IMR-90 (cell line): Measurements from ENCODE around the gene GALNT16. TPM values are rescaled to one million over a fixed set of nuclear protein-coding genes. Genes with fewer than 3 reads are reported as not detected.

ENCODE experiments used
- ATAC-seq: fragments of 200-7000 bp; cut with Tn5 transposase; 2 replicates; pipeline ENCODE4 v1.9.1; 2020; ENCODE audit warnings: low read depth, mild to moderate bottlenecking, moderate library complexity
- BruUV-seq: library from RNA; stranded (reverse); fragments of 400-500 nt; replicated peaks from 2 replicates; lab custom pipeline; 2021; lab: Mats Ljungman, UMichigan
- CTCF ChIA-PET: fragments of 300-600 bp; formaldehyde crosslinking; extraction: SDS; loops from one replicate; lab custom pipeline; 2021; ENCODE audit warnings: antibody characterized with exemption; lab: Yijun Ruan, JAX
- POLR2A ChIA-PET: fragments of 300-600 bp; sonication (Branson Sonifier 250); formaldehyde crosslinking; loops from one replicate; lab custom pipeline; 2022; ENCODE audit warnings: antibody characterized with exemption; ENCODE audit not compliant: unreplicated experiment; lab: Charles Lee
- DNase-seq: peaks from one replicate; pipeline ENCODE4 v3.0.0; 2013
- H2AFZ ChIP-seq: replicated peaks from 2 replicates; pipeline ENCODE3; 2013; ENCODE audit warnings: low read length, mild to moderate bottlenecking; ENCODE audit not compliant: poor library complexity
- H2AK5ac ChIP-seq: 2 replicates; pipeline ENCODE4 v1.6.1; 2013; ENCODE audit warnings: low read depth, low read length, inconsistent platforms
- H2AK9ac ChIP-seq: replicated peaks from 2 replicates; pipeline ENCODE3; 2013; ENCODE audit warnings: mild to moderate bottlenecking, low read depth, low read length, moderate library complexity; ENCODE audit not compliant: poor library complexity
- H2BK120ac ChIP-seq: 2 replicates; pipeline ENCODE4 v1.6.1; 2013; ENCODE audit warnings: low read depth, low read length, inconsistent platforms
- H2BK15ac ChIP-seq: 3 replicates; pipeline ENCODE4 v1.6.1; 2013; ENCODE audit warnings: low read depth, low read length, inconsistent platforms
- H2BK20ac ChIP-seq: 2 replicates; pipeline ENCODE4 v1.6.1; 2013; ENCODE audit warnings: low read depth, mild to moderate bottlenecking, inconsistent platforms, low read length, moderate library complexity
- H2BK5ac ChIP-seq: 2 replicates; pipeline ENCODE4 v1.6.1; 2013; ENCODE audit warnings: mild to moderate bottlenecking, low read depth, low read length, inconsistent platforms; ENCODE audit not compliant: poor library complexity, severe bottlenecking
- H3K14ac ChIP-seq: replicated peaks from 2 replicates; pipeline ENCODE4 v1.6.1; 2013; ENCODE audit warnings: low read depth, low read length, inconsistent platforms
- H3K18ac ChIP-seq: 2 replicates; pipeline ENCODE4 v1.6.1; 2013; ENCODE audit warnings: low read depth, low read length, control low read depth
- H3K23ac ChIP-seq: 2 replicates; pipeline ENCODE4 v1.6.1; 2013; ENCODE audit warnings: low read depth, low read length, inconsistent platforms
- H3K27ac ChIP-seq: 2 replicates; pipeline ENCODE4 v1.5.1; 2013; ENCODE audit warnings: mild to moderate bottlenecking, control low read depth, low read length; ENCODE audit not compliant: insufficient read depth
- H3K27me3 ChIP-seq: 2 replicates; pipeline ENCODE4 v1.6.1; 2013; ENCODE audit warnings: low read length; ENCODE audit not compliant: control insufficient read depth, insufficient read depth
- H3K36me3 ChIP-seq: 2 replicates; pipeline ENCODE4 v1.6.1; 2013; ENCODE audit warnings: low read length, mixed read lengths; ENCODE audit not compliant: control insufficient read depth, insufficient read depth
- H3K4ac ChIP-seq: 2 replicates; pipeline ENCODE4 v1.6.1; 2013; ENCODE audit warnings: low read depth, low read length, inconsistent platforms
- H3K4me1 ChIP-seq: 2 replicates; pipeline ENCODE4 v1.6.1; 2013; ENCODE audit warnings: low read length, mixed read lengths; ENCODE audit not compliant: control insufficient read depth, insufficient read depth
- H3K4me2 ChIP-seq: 2 replicates; pipeline ENCODE4 v1.6.1; 2013; ENCODE audit warnings: low read depth, mild to moderate bottlenecking, control low read depth, low read length, moderate library complexity
- H3K4me3 ChIP-seq: 2 replicates; pipeline ENCODE4 v1.5.1; 2013; ENCODE audit warnings: low read depth, mild to moderate bottlenecking, control low read depth, low read length, moderate library complexity; ENCODE audit not compliant: insufficient read depth
- H3K56ac ChIP-seq: 2 replicates; pipeline ENCODE4 v1.6.1; 2013; ENCODE audit warnings: low read length, inconsistent platforms; ENCODE audit not compliant: insufficient read depth; ENCODE audit errors: extremely low read depth
- H3K79me1 ChIP-seq, 2 experiments: 2 replicates each; pipeline ENCODE4 v1.6.1; 2013; ENCODE audit warnings: low read length in 2 of 2, inconsistent platforms in 1 of 2, low read depth in 1 of 2
- H3K9ac ChIP-seq: 2 replicates; pipeline ENCODE4 v1.6.1; 2013; ENCODE audit warnings: low read depth, low read length, control low read depth
- H3K9me1 ChIP-seq: 2 replicates; pipeline ENCODE4 v1.6.1; 2013; ENCODE audit warnings: low read length, inconsistent platforms; ENCODE audit not compliant: insufficient read depth
- H3K9me3 ChIP-seq: 2 replicates; pipeline ENCODE4 v1.6.1; 2013; ENCODE audit warnings: low read length; ENCODE audit not compliant: control insufficient read depth, insufficient read depth
- H4K20me1 ChIP-seq: 2 replicates; pipeline ENCODE4 v1.6.1; 2013; ENCODE audit warnings: low read length, inconsistent platforms; ENCODE audit not compliant: insufficient read depth
- H4K5ac ChIP-seq: 2 replicates; pipeline ENCODE4 v1.6.1; 2013; ENCODE audit warnings: mild to moderate bottlenecking, low read depth, low read length, control low read depth
- H4K8ac ChIP-seq, 2 experiments: 2 replicates each; pipeline ENCODE4 v1.6.1; 2013; ENCODE audit warnings: low read depth in 2 of 2, low read length in 2 of 2, control low read depth in 1 of 2, inconsistent platforms in 1 of 2
- H4K91ac ChIP-seq: 2 replicates; pipeline ENCODE4 v1.6.1; 2013; ENCODE audit warnings: low read depth, low read length, inconsistent platforms; ENCODE audit not compliant: insufficient read depth
- MAZ ChIP-seq: IDR thresholded peaks from 2 replicates; pipeline ENCODE4 v1.6.1; 2012; ENCODE audit warnings: low read depth, mild to moderate bottlenecking, low read length, improper control_type of control experiment, moderate library complexity, borderline replicate concordance
- USF2 ChIP-seq: fragments of 150-350 bp; IDR thresholded peaks from 2 replicates; pipeline ENCODE4 v1.6.1; 2017; ENCODE audit warnings: mild to moderate bottlenecking, antibody characterized with exemption, low read length, low read depth
- WGBS, 2 experiments: methylation state at CpG; one replicate each; pipeline versions ENCODE4 v1.1.5 to v1.1.7; 2013; ENCODE audit warnings: missing lambda C conversion rate in 2 of 2; ENCODE audit not compliant: insufficient read length in 1 of 2; ENCODE audit errors: extremely low coverage in 2 of 2; 5-methylcytosine and 5-hydroxymethylcytosine counted together
- dilution Hi-C: fragments of 300-500 bp; cut with HindIII; formaldehyde crosslinking; loops from one replicate; pipeline ENCODE4 v1.14.3; 2018; ENCODE audit warnings: low sequenced_read_pairs; ENCODE audit not compliant: unreplicated experiment
- in situ Hi-C: fragments of 300-500 bp; cut with MboI; formaldehyde crosslinking; loops from 3 replicates; pipeline ENCODE4 v1.14.3; 2019; ENCODE audit warnings: low sequenced_read_pairs, inconsistent platforms, mixed read lengths
- intact Hi-C: fragments of 100-400 bp; cut with micrococcal nuclease; formaldehyde crosslinking; loops from 2 replicates; pipeline ENCODE4 v1.10.0; 2022
- polyA plus RNA-seq, 3 experiments: library from polyadenylated mRNA; depleted of rRNA; stranded (reverse); fragments of >200 nt; gene quantifications; 2 replicates each; pipeline ENCODE4 v1.2.3, GENCODE V29; 2012; ENCODE audit warnings: low replicate concordance in 1 of 3
- total RNA-seq: library from RNA; depleted of rRNA; stranded (reverse); fragments of >200 nt; gene quantifications from 2 replicates; pipeline ENCODE4 v1.2.3, GENCODE V29; 2012

Gene GALNT16
- total and polyA plus RNA-seq, 2 of the 4 experiments (the other 2 are of a cell fraction) = 0.36 to 1.5 TPM

- Histone ChIP-seq H2BK15ac (no peak overlapping the region), H4K8ac (no peak overlapping the region), H4K20me1 (no peaks in the 10 kb centered on the region), H3K27me3 (peaks cover 17% of the 10 kb centered on the region), H3K4me2 (no peak overlapping the region), H3K36me3 (no peaks in the 10 kb centered on the region), H2AFZ (peak overlapping the region; percentile 78), H4K91ac (no peak overlapping the region), H2AK9ac (peak overlapping the region; percentile 48), H3K4me3 (no peak overlapping the region), H3K18ac (no peak overlapping the region), H3K4me1 (peaks cover 7% of the 10 kb centered on the region), H2BK5ac (no peak overlapping the region), H3K9me1 (no peaks in the 10 kb centered on the region), H2BK120ac (no peak overlapping the region), H3K4ac (no peak overlapping the region), H2BK20ac (no peak overlapping the region), H4K5ac (no peak overlapping the region), H3K14ac (no peak overlapping the region), H3K23ac (no peak overlapping the region), H3K9ac (no peak overlapping the region), H3K79me1 (no peaks in the 10 kb centered on the region), H3K9me3 (no peaks in the 10 kb centered on the region), H3K56ac (no peak overlapping the region), H3K27ac (no peak overlapping the region), H2AK5ac (no peak overlapping the region)
- BruUV-seq = no TSS peak
- peak; percentile 78 for DNase-seq
- CTCF ChIA-PET = no interaction called here
- POLR2A ChIA-PET = no interaction called here
- peak; percentile 76; the same call in 1 of the 2 replicates for TF ChIP-seq MAZ
- no peak for TF ChIP-seq USF2
- intact Hi-C loops (no loop called here), dilution Hi-C loops (no loop called here), in situ Hi-C loops (loop anchor here (5.0 kb wide), 1 partner anchor 103 kb away; no protein-coding TSS in a partner anchor)
- WGBS, 2 experiments = 72% methylated on average over 4 of the region's 6 CpGs; no CpG with 5 or more reads in 1 of the 2 experiments
- peak; percentile 80 for ATAC-seq
Observed at GRCh38 chr14:69355607-69356281, 95.8 kb downstream of the GALNT16 start.
